ENCODE measurements around the gene SFXN3.
A peak's percentile ranks its signal among the peaks of the same experiment; 100 is the strongest.

Gene SFXN3

GRCh38 chr10:101060036-101060950, 29.3 kb downstream of the SFXN3 start:
- DNase-seq (ENCODE audit: low spot score): peak; percentile 95

DNA sequence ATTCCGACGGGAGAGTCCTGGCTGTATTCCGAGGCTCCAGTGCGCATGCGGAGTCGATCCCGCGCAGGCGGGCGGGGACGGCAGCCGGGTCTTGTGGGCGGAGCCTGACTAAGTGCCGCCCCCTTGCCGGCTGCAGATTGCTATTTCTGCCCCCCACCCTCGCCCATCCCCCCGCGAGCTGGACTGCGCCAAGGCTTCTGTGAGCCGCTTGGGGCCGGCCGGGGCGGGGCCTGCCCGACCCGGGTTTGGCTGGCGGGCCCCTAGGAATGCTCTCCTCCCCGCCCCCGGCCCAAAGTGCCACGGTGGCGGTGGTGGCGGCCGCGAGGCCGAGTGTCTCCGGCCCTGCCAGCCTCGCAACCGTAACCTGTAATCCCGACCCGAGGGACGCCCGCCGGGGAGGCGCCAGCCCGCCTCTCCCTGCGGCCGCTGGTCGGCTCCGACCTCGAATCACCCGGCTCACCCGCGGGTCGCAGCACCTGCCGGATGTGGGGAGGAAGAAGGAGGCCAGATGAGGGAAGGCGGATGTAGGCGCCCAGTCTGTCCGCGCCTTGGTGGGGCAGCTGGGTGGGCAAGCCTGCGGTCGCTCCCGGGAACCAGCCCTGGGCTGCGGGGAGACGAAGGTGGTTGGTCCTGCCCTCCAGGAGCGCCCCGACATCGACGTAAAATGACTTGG, 30.1 kb downstream of the SFXN3 start:
- peak; percentile 99 for DNase-seq (ENCODE audit: low spot score)

DNA sequence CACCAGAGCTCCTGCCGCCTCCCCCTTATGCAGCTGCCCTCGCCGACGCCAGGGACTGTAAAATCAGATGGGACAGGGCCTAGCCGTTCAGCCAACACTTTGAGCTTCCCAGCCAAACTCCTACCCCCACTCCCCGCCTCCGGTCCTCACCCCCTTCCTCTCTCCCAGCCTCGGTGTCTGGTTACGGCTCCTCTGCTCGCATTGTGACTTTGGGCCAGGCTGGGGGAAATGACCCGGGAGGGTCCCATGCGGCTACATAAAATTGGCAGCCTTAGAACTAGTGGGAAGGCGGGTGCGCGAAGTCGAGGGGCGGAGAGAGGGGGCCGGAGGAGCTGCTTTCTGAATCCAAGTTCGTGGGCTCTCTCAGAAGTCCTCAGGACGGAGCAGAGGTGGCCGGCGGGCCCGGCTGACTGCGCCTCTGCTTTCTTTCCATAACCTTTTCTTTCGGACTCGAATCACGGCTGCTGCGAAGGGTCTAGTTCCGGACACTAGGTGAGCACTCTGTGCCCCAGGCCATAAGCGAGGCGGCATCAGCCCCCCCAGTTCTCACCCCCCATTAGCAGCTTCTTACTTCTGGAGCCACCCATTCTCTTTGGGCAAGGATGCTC, 30.7 kb downstream of the SFXN3 start, which contains the start of gene KAZALD1:
KAZALD1 (plus strand) TSS at position 366 of the 608 bp plus-strand sequence. CDS start 604 bp downstream, outside the sequence.
- peak; percentile 35 for DNase-seq (ENCODE audit: low spot score)

- DNase-seq (ENCODE audit: low spot score): peak; percentile 47
Observed at GRCh38 chr10:101062232-101063049, 31.4 kb downstream of the SFXN3 start.

- DNase-seq (ENCODE audit: low spot score): no peak
Observed at GRCh38 chr10:101063050-101063525, 32.1 kb downstream of the SFXN3 start.

DNA sequence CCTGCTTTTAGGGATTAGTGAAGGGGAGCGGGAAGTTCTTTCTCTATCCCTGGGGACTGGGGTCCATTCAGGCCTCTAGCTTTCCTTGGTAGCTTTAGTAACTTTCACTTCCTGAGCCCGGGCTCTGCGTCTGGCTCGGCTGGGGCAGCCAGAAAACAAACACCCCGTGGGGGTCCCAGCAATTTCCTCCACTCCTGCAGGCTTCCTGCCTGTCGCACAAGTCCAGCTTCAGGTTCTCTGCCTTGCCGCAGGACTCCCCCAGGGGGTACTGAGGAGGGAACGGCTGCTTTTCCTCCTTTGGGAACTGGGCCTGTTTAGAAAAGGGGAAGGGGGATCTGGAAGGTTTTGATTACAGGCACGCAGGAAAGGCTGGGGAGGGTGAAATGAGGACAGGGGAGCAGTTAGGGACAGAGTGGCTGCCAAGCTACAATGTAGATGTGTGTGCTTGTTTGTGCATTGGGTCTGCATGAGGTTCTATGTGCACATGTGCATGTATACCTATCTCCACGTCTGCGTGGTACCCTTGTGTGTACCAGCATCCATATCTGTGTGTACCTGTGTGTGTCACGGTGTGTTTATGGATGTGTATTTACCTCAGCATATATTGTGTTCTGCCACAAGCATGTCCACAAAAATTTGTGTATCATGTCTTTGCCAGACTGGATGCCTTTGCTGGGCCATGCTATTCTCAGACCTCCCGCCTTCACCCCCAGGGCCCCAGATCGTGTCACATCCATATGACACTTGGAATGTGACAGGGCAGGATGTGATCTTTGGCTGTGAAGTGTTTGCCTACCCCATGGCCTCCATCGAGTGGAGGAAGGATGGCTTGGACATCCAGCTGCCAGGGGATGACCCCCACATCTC, 32.7 kb downstream of the SFXN3 start:
- no peak for DNase-seq (ENCODE audit: low spot score)

DNA sequence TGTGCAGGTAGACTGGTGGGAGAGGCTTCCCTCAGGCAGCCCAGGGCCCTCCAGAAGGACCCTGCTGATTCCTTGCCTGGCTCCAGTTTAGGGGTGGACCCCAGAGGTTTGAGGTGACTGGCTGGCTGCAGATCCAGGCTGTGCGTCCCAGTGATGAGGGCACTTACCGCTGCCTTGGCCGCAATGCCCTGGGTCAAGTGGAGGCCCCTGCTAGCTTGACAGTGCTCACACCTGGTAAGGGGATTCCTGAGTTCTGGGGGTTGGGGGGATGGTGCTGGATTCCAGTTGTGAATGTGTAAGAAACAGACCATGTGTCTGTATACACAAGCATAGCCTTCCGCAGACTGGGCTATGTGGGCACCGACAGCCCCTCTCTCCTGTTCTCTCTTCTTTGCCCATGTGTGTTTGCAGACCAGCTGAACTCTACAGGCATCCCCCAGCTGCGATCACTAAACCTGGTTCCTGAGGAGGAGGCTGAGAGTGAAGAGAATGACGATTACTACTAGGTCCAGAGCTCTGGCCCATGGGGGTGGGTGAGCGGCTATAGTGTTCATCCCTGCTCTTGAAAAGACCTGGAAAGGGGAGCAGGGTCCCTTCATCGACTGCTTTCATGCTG, 33.5 kb downstream of the SFXN3 start:
- no peak for DNase-seq (ENCODE audit: low spot score)

- peak; percentile 45 for DNase-seq (ENCODE audit: low spot score)
Observed at GRCh38 chr10:101065481-101066145, 34.6 kb downstream of the SFXN3 start.

DNA sequence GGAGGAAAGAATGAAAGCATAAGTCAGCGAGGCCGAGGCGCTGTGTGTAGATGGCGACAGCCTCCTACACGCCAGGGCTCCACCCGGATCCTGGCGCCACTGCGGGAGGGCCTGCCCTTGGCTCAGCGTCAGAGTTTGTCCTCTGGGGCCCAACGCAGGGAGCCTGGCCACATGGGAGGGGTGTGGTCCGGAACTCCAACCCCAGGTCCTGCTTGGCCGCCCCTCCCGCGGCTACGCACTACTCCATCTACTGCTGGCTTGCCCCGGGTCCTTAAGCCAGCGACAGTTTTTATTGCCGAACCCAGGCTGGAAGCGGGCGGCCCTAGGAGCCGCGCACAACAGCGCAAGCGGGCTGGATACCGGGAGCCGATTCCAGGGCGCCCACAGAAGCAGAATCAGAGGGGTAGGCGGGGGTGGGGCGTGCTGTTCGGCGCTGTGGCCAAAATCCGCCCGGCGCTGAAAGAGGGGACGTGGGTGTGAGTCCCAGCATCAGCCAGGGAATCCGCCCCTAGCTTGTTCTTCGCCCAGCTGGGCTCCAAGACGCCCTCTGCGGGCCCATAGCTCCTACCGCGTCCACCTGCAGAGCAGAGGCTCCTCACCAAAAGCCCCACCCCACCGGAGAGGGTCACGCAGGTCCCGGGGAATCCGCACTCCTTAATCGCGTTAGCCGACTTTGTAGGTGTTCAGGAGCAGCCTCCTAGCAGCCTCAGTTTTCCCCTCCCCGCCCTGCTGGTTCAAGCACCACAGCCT, 35.3 kb downstream of the SFXN3 start:
- peak; percentile 67 for DNase-seq (ENCODE audit: low spot score)

- no peak for DNase-seq (ENCODE audit: low spot score)
Observed at GRCh38 chr10:101066896-101067355, 35.9 kb downstream of the SFXN3 start.

GRCh38 chr10:101067356-101068083, 36.5 kb downstream of the SFXN3 start:
- DNase-seq (ENCODE audit: low spot score): peak; percentile 76

DNA sequence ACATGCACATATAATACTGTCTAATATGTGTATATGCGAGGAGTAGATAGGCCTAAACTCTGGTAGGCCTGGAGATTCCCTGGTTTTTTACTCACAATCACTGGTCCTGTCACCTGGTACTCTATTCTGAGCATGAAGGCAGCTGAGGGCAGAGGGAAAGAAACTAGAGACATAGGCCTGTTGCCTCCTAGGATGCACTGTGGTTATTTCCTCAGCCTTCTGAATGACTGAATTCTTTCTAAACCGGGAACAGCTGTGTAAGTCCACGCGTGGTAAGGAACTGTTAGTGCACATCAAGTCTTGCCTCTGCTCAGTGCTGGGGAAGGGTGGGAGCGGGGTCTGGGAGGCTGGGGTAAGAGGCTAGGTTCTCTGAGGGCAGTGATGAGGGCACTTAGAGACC, 38.4 kb downstream of the SFXN3 start:
- no peak for DNase-seq (ENCODE audit: low spot score)

DNA sequence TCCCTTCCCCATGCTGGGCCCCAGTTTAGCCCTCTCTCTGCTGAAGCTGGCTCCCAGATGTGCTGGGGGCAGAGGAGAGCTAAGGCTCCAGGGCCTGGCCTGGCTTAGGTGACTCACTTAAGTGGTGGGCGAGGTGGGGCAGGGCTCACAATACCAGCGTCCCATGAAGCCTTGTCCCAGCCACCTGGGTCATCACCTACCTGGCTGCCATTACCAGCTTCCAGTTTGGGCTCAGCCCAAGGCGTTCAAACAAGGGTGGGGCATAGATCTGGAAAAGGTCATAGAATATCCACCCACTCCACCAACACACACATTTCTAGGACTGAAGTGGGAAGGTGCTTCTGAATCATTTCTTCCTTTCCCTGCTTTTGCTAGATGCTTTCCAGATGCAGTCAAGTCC, 39.1 kb downstream of the SFXN3 start:
- DNase-seq (ENCODE audit: low spot score): no peak

GRCh38 chr10:101071267-101071884, 40.3 kb downstream of the SFXN3 start:
- DNase-seq (ENCODE audit: low spot score): no peak

DNA sequence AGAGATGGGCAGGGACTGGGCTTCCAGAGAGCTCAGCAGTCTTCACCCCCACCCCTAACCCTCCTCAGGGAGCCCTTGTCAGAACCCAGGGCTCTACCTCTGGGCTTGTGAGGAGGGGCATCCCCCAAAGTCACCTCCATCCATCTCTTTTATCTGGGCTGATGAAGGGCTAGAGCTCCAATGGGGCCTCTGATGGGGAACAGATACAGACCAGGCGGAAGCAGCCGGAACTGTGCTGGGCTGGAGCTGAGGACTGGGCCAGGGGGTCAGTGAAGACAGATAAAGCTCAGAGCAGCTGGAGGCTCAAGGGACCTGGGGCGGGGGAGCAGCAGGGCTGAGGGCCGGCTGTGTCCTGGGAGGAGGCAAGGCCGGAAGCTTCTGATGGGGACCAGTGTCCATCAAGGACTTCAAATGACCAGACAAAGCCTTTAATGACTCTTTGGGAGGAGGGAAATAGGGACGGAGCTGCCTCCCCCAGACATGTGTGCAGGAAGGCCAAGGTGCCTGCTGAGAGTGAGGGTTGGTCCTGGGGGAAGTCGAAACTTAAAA, 40.9 kb downstream of the SFXN3 start:
- DNase-seq (ENCODE audit: low spot score): no peak

DNA sequence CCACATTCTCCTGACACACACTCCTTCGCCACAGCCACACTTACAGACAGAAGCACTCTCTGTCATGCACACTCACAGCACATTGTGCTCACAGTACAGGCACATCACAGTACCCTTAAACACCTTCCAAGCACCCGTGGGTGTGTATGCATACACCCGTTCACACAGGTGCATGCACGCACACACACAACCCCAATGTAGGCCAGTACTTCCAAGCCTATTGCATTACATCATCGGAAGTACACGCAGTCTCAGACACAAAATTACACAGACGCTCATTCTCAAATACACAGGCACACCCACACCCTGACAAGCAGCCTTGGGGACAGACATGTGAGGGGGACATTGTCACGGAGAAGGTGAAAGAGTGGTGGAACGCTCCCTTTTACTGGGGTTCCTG, 41.9 kb downstream of the SFXN3 start:
- no peak for DNase-seq (ENCODE audit: low spot score)

GRCh38 chr10:101073631-101074030, 42.6 kb downstream of the SFXN3 start:
- DNase-seq (ENCODE audit: low spot score): no peak
